Osteocyte (in vitro differentiated cells): ENCODE data around the gene CALM3. TPM values are rescaled to one million over a fixed set of nuclear protein-coding genes. Genes with fewer than 3 reads are reported as not detected.

Source experiments
- DNase-seq: peaks from one replicate; pipeline ENCODE4 v3.0.0; 2021; ENCODE audit warnings: mixed read lengths; ENCODE audit not compliant: unreplicated experiment; ENCODE audit errors: extremely low spot score
- H3K27ac Mint-ChIP-seq: one replicate; pipeline ENCODE4 v1.8.0; 2021; ENCODE audit warnings: mild to moderate bottlenecking, mixed read lengths; ENCODE audit not compliant: unreplicated experiment
- H3K27me3 Mint-ChIP-seq: one replicate; pipeline ENCODE4 v1.8.0; 2021; ENCODE audit warnings: mixed read lengths; ENCODE audit not compliant: unreplicated experiment
- H3K36me3 Mint-ChIP-seq: one replicate; pipeline ENCODE4 v1.8.0; 2021; ENCODE audit warnings: mixed read lengths; ENCODE audit not compliant: unreplicated experiment
- H3K4me1 Mint-ChIP-seq: one replicate; pipeline ENCODE4 v1.8.0; 2021; ENCODE audit warnings: mixed read lengths; ENCODE audit not compliant: unreplicated experiment
- H3K4me3 Mint-ChIP-seq: one replicate; pipeline ENCODE4 v1.8.0; 2021; ENCODE audit warnings: mild to moderate bottlenecking, moderate library complexity, mixed read lengths; ENCODE audit not compliant: unreplicated experiment
- H3K9me3 Mint-ChIP-seq: one replicate; pipeline ENCODE4 v1.8.0; 2021; ENCODE audit warnings: mixed read lengths; ENCODE audit not compliant: unreplicated experiment
- CTCF ChIP-seq: fragments of 200-600 bp; sonication (generic); IDR thresholded peaks from 2 replicates; pipeline ENCODE4 v1.5.0; 2021; ENCODE audit warnings: antibody characterized with exemption, mild to moderate bottlenecking, moderate library complexity
- total RNA-seq: library from RNA; stranded (reverse); gene quantifications from 2 replicates; pipeline ENCODE4 v1.2.1, GENCODE V29; 2021

Gene CALM3
- total RNA-seq, 1 donor from 2014 or later = 168 TPM

DNA sequence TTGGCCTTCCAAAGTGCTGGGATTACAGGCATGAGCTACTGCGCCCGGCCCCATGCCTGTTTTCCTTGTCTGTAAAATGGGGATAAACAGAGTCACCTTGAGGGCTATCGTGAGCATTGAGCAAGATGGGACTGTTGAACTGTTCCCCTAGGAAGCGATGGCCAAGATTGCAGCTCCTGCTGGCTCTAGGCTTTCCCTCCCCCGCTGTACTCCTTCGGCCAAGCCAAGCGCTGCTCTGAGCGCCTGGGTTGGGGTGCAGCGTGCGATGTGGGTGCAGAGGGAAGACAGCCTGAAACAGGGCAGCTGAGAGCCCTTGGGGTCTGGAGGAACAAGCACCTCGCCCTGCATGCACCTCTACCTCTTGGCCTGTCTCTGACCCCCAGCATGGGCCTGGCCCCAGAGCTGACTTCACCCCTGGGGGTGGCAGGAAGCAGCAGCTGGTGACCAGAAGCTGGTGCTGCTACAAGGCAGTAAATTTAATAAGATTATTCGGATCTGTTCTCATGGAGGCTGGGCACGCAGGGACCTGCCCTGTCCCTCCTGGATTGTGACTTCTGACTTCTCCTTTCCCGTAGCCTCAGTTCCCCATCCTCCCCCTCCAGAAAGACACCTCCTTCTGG is 29.6 kb downstream of the CALM3 start:
- H3K4me3 Mint-ChIP-seq = no peak overlapping the region
- no peak overlapping the region for H3K27ac Mint-ChIP-seq
- peaks cover 4% of the 10 kb centered on the region for H3K27me3 Mint-ChIP-seq
- H3K4me1 Mint-ChIP-seq = peaks cover 11% of the 10 kb centered on the region
- DNase-seq = no peak
- H3K36me3 Mint-ChIP-seq = no peaks in the 10 kb centered on the region
- no peak for TF ChIP-seq CTCF
- no peaks in the 10 kb centered on the region for H3K9me3 Mint-ChIP-seq

DNA sequence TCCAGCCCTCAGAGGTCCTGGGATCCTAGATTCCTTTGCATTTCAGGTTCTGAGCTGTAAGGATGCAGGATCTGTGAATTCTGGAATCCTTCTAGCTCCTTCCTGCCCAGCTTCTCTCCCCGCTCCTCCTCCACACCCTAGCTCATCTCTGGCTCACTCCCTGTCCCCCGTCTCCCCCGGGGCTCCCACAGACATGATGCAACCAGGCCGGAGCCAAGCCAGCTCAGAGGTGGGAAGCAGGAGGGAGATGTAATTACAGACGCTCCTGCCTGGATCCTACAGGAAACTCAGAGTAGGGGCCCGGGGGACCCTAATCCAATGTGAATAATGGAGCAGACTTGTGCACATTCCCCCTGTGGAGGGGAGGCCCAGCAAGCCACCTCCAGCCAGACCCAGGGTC is 30.4 kb downstream of the CALM3 start:
- Mint-ChIP-seq H3K4me1 (peaks cover 6% of the 10 kb centered on the region), H3K9me3 (no peaks in the 10 kb centered on the region), H3K4me3 (no peak overlapping the region), H3K27ac (no peak overlapping the region), H3K36me3 (no peaks in the 10 kb centered on the region), H3K27me3 (peaks cover 6% of the 10 kb centered on the region)
- DNase-seq = no peak
- no peak for TF ChIP-seq CTCF

- TF ChIP-seq CTCF = no peak
- Mint-ChIP-seq H3K27ac (no peak overlapping the region), H3K4me1 (peaks cover 3% of the 10 kb centered on the region), H3K9me3 (no peaks in the 10 kb centered on the region), H3K4me3 (peak overlapping the region; percentile 24), H3K27me3 (peaks cover 6% of the 10 kb centered on the region), H3K36me3 (no peaks in the 10 kb centered on the region)
- DNase-seq = no peak
These were observed 32.0 kb downstream of the CALM3 start for GRCh38 chr19:46633130-46633529.

- peak overlapping the region; percentile 46 for H3K4me3 Mint-ChIP-seq
- H3K27me3 Mint-ChIP-seq = peaks cover 6% of the 10 kb centered on the region
- peaks cover 3% of the 10 kb centered on the region for H3K4me1 Mint-ChIP-seq
- H3K27ac Mint-ChIP-seq = no peak overlapping the region
- no peak for TF ChIP-seq CTCF
- DNase-seq = peak; percentile 88
- H3K9me3 Mint-ChIP-seq = no peaks in the 10 kb centered on the region
- H3K36me3 Mint-ChIP-seq = no peaks in the 10 kb centered on the region
These were observed 33.0 kb downstream of the CALM3 start for GRCh38 chr19:46634045-46634655.

- H3K27me3 Mint-ChIP-seq = peaks cover 6% of the 10 kb centered on the region
- peak overlapping the region; percentile 12 for H3K4me3 Mint-ChIP-seq
These were observed 33.6 kb downstream of the CALM3 start for GRCh38 chr19:46634656-46635218.

More at GRCh38 chr19:46634656-46635218, 33.6 kb downstream of the CALM3 start:
- Mint-ChIP-seq H3K36me3 (no peaks in the 10 kb centered on the region), H3K9me3 (no peaks in the 10 kb centered on the region), H3K27ac (no peak overlapping the region), H3K4me1 (peaks cover 5% of the 10 kb centered on the region)
- no peak for DNase-seq
- TF ChIP-seq CTCF = no peak
